CD14-positive monocyte (primary cell): ENCODE data around the gene SIPA1L3. TPM values are rescaled to one million over a fixed set of nuclear protein-coding genes. Genes with fewer than 3 reads are reported as not detected.

Experiments
- DNase-seq, 3 donors: peaks; one replicate each; pipeline ENCODE4 v3.0.0-alpha.2; 2011 to 2022
- H2AFZ ChIP-seq: 2 replicates; pipeline ENCODE4 v1.6.0; 2012; ENCODE audit warnings: mild to moderate bottlenecking, low read depth, low read length, inconsistent platforms; ENCODE audit not compliant: insufficient read depth, poor library complexity, severe bottlenecking
- H3K27ac ChIP-seq, 2 donors: 1 replicate in 1 of 2; 2 replicates in 1 of 2; pipeline ENCODE4 v1.5.1; 2012 to 2013; ENCODE audit warnings: low read length in 2 of 2, control low read depth in 1 of 2, inconsistent platforms in 1 of 2, low read depth in 1 of 2, mild to moderate bottlenecking in 1 of 2
- H3K27me3 ChIP-seq, 2 donors: one replicate each; pipeline versions ENCODE4 v1.6.0 to v1.6.1; 2011 to 2013; ENCODE audit warnings: low read length in 2 of 2; ENCODE audit not compliant: control insufficient read depth in 2 of 2, insufficient read depth in 2 of 2
- H3K36me3 ChIP-seq, 2 donors: replicated peaks in 1 of 2; 1 replicate in 1 of 2; 2 replicates in 1 of 2; pipeline versions ENCODE4 v1.5.1 to v1.6.1; 2012 to 2013; ENCODE audit warnings: low read length in 2 of 2, control low read depth in 1 of 2, inconsistent platforms in 1 of 2, mild to moderate bottlenecking in 1 of 2; ENCODE audit not compliant: insufficient read depth in 2 of 2, control insufficient read depth in 1 of 2
- H3K4me1 ChIP-seq, 2 donors: 1 replicate in 1 of 2; 2 replicates in 1 of 2; pipeline versions ENCODE4 v1.5.1 to v1.6.1; 2012 to 2013; ENCODE audit warnings: low read length in 2 of 2, control low read depth in 1 of 2, inconsistent platforms in 1 of 2, mild to moderate bottlenecking in 1 of 2, moderate library complexity in 1 of 2; ENCODE audit not compliant: insufficient read depth in 2 of 2, control insufficient read depth in 1 of 2
- H3K4me2 ChIP-seq: replicated peaks from 2 replicates; pipeline ENCODE3; 2012; ENCODE audit warnings: low read length, moderate library complexity, mild to moderate bottlenecking; ENCODE audit not compliant: poor library complexity, severe bottlenecking; ENCODE audit errors: extremely low read depth
- H3K4me3 ChIP-seq, 3 experiments: fragments of 200-600 bp in 1 of 3; sonication (generic) in 1 of 3; replicated peaks in 1 of 3; 1 replicate in 2 of 3; 2 replicates in 1 of 3; pipeline ENCODE4 v1.5.1; 2011 to 2013; ENCODE audit warnings: low read length in 3 of 3, mild to moderate bottlenecking in 3 of 3, control low read depth in 2 of 3, low read depth in 2 of 3, inconsistent platforms in 1 of 3, moderate library complexity in 1 of 3
- H3K79me2 ChIP-seq: 2 replicates; pipeline ENCODE4 v1.6.0; 2012; ENCODE audit warnings: mild to moderate bottlenecking, control low read depth, inconsistent platforms, low read length, moderate library complexity; ENCODE audit not compliant: insufficient read depth
- H3K9ac ChIP-seq: 2 replicates; pipeline ENCODE4 v1.6.0; 2017; ENCODE audit warnings: low read length, mild to moderate bottlenecking; ENCODE audit not compliant: insufficient read depth, poor library complexity, severe bottlenecking
- H3K9me3 ChIP-seq, 2 donors: replicated peaks in 1 of 2; 1 replicate in 1 of 2; 2 replicates in 1 of 2; pipeline versions ENCODE4 v1.5.1 to v1.6.1; 2012 to 2013; ENCODE audit warnings: low read length in 2 of 2, control low read depth in 1 of 2; ENCODE audit not compliant: control insufficient read depth in 1 of 2, insufficient read depth in 1 of 2
- H4K20me1 ChIP-seq: 2 replicates; pipeline ENCODE4 v1.6.0; 2012; ENCODE audit warnings: mild to moderate bottlenecking, low read length, control low read depth, moderate library complexity; ENCODE audit not compliant: insufficient read depth
- H3K27ac Mint-ChIP-seq, 7 donors: one replicate each; pipeline ENCODE4 v1.8.0; 2020; ENCODE audit warnings: mild to moderate bottlenecking in 7 of 7, mixed read lengths in 7 of 7, moderate library complexity in 6 of 7, inconsistent platforms in 2 of 7
- H3K27me3 Mint-ChIP-seq, 3 donors: one replicate each; pipeline ENCODE4 v1.8.0; 2021 to 2022; ENCODE audit warnings: low read depth in 3 of 3, mild to moderate bottlenecking in 3 of 3, mixed read lengths in 3 of 3, moderate library complexity in 3 of 3, inconsistent platforms in 1 of 3
- H3K36me3 Mint-ChIP-seq, 2 donors: one replicate each; pipeline ENCODE4 v1.8.0; 2020; ENCODE audit warnings: mixed read lengths in 2 of 2, inconsistent platforms in 1 of 2, mild to moderate bottlenecking in 1 of 2
- H3K4me1 Mint-ChIP-seq: one replicate; pipeline ENCODE4 v1.8.0; 2020; ENCODE audit warnings: mild to moderate bottlenecking, mixed read lengths
- H3K4me3 Mint-ChIP-seq, 2 donors: one replicate each; pipeline ENCODE4 v1.8.0; 2020; ENCODE audit warnings: mild to moderate bottlenecking in 2 of 2, mixed read lengths in 2 of 2, moderate library complexity in 1 of 2
- H3K9me3 Mint-ChIP-seq, 7 donors: one replicate each; pipeline ENCODE4 v1.8.0; 2020 to 2022; ENCODE audit warnings: mixed read lengths in 7 of 7, mild to moderate bottlenecking in 6 of 7, moderate library complexity in 6 of 7, inconsistent platforms in 2 of 7
- CTCF ChIP-seq: fragments of 200-600 bp; IDR thresholded peaks from one replicate; pipeline ENCODE4 v1.8.0; 2022; ENCODE audit warnings: antibody characterized with exemption, mild to moderate bottlenecking
- WGBS: methylation state at CpG from one replicate; pipeline ENCODE4 v1.1.5; 2013; ENCODE audit warnings: missing lambda C conversion rate; ENCODE audit not compliant: insufficient coverage; 5-methylcytosine and 5-hydroxymethylcytosine counted together
- intact Hi-C, 2 donors: fragments of 100-400 bp; cut with micrococcal nuclease; formaldehyde crosslinking; loops; one replicate each; pipeline versions ENCODE4 v1.15.0 to v1.15.1; 2023
- polyA plus RNA-seq, 3 donors: library from polyadenylated mRNA; depleted of rRNA in 1 of 3; unstranded in 2 of 3; stranded (reverse) in 1 of 3; fragments of 300-500 nt in 2 of 3; fragments of >200 nt in 1 of 3; fragmentation: Illumina TruSeq in 2 of 3; gene quantifications; 1 replicate in 2 of 3; 2 replicates in 1 of 3; pipeline ENCODE4 v1.2.3, GENCODE V29; 2012 to 2021

Gene SIPA1L3
- polyA plus RNA-seq, 3 donors, result 0.55 to 4.5 (median 0.99) TPM

- Histone ChIP-seq H4K20me1 (peaks cover 48% of the 10 kb centered on the region), H3K4me1 (no peaks in the 10 kb centered on the region), H3K9ac (no peak overlapping the region), H3K27me3 (no peaks in the 10 kb centered on the region), H3K9me3 (no peaks in the 10 kb centered on the region), H3K4me3 (no peak overlapping the region), H2AFZ (no peak overlapping the region), H3K4me2 (no peak overlapping the region), H3K27ac (no peak overlapping the region), H3K79me2 (no peaks in the 10 kb centered on the region), H3K36me3 (no peaks in the 10 kb centered on the region)
- no peak for TF ChIP-seq CTCF
- Mint-ChIP-seq H3K4me3 (no peak overlapping the region), H3K27me3 (peaks cover 0 to 5% (median 2%) of the 10 kb centered on the region in 3 donors), H3K36me3 (peaks cover 0 to under 1% of the 10 kb centered on the region in 2 donors), H3K9me3 (no peaks in the 10 kb centered on the region), H3K4me1 (peaks cover 9% of the 10 kb centered on the region), H3K27ac (peak overlapping the region in 2 of 7 donors; percentile 25 to 38)
- intact Hi-C loops, result no loop called here
- WGBS, result 95% methylated on average over 9 of the region's 13 CpGs
- no peak for DNase-seq
Measured at GRCh38 chr19:37988758-37989635, 82.0 kb downstream of the SIPA1L3 start.

GRCh38 chr19:37989855-37990254, 82.8 kb downstream of the SIPA1L3 start:
- Mint-ChIP-seq H3K27ac (peak overlapping the region in 1 of 7 donors; percentile 23), H3K4me3 (no peak overlapping the region), H3K27me3 (peaks cover 0 to 8% (median 2%) of the 10 kb centered on the region in 3 donors), H3K36me3 (peaks cover 4% of the 10 kb centered on the region in 2 donors), H3K4me1 (peaks cover 9% of the 10 kb centered on the region), H3K9me3 (peaks cover 0 to 2% (median 0%) of the 10 kb centered on the region in 7 donors)
- H3K9me3 ChIP-seq, result no peaks in the 10 kb centered on the region
- DNase-seq, result no peak
- no peak for TF ChIP-seq CTCF
- H3K36me3 ChIP-seq, result no peaks in the 10 kb centered on the region
- no peak overlapping the region for H3K4me2 ChIP-seq
- H3K9ac ChIP-seq, result no peak overlapping the region
- H3K79me2 ChIP-seq, result no peaks in the 10 kb centered on the region
- H3K4me1 ChIP-seq, result no peaks in the 10 kb centered on the region
- peaks cover 43% of the 10 kb centered on the region for H4K20me1 ChIP-seq
- no peak overlapping the region for H3K4me3 ChIP-seq
- no CpG with 5 or more reads among the region's 7 CpGs for whole genome bisulfite sequencing
- no peak overlapping the region for H3K27ac ChIP-seq
- H2AFZ ChIP-seq, result no peak overlapping the region
- H3K27me3 ChIP-seq, result no peaks in the 10 kb centered on the region
- intact Hi-C loops, result no loop called here
